Measurements from ENCODE around the gene OR6Q1. TPM values are rescaled to one million over a fixed set of nuclear protein-coding genes. Genes with fewer than 3 reads are reported as not detected.
"Not testable (repeated sequence)": the region's sequence is repeated elsewhere in the genome, so short reads cannot be mapped to it uniquely, and the experiment has no call there.

OR6Q1 gene
- not detected for total RNA-seq

DNA sequence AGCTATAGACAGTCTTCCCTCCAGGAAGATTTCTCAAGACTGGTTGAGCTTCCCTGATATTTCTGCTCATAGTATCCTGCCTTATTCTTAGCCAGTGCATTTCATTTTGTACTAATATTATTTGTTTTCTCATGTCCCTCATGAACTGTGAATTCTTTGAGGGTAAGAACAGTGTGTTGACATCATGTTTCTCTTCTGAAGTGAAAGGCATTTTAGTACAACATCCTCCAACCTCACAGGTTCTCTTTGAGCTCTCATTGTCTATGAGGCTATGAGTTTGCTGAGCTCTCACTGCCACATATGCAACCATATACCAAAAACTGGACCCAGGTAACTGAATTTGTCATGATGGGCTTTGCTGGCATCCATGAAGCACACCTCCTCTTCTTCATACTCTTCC lies at the start of gene OR6Q1:
Gene OR6Q1, plus strand, starts transcription at position 301 of the 400 bp plus-strand sequence. Its CDS starts 0 bp downstream, at position 301.
- Histone ChIP-seq H3K27ac (no peak within 1 kb of the TSS), H3K4me3 (no peak within 1 kb of the TSS), H3K27me3 (no peaks in the 10 kb centered on the region), H3K4me1 (no peaks in the 10 kb centered on the region), H3K9me3 (no peaks in the 10 kb centered on the region), H3K36me3 (no peaks in the 10 kb centered on the region), H3K9ac (ENCODE audit: low read depth in 2 of 2, low read length in 2 of 2) (no peak within 1 kb of the TSS)
- DNase-seq: no peak
- intact Hi-C loops (cut with DNase I): no loop called here
- TF ChIP-seq, protein P1, sequence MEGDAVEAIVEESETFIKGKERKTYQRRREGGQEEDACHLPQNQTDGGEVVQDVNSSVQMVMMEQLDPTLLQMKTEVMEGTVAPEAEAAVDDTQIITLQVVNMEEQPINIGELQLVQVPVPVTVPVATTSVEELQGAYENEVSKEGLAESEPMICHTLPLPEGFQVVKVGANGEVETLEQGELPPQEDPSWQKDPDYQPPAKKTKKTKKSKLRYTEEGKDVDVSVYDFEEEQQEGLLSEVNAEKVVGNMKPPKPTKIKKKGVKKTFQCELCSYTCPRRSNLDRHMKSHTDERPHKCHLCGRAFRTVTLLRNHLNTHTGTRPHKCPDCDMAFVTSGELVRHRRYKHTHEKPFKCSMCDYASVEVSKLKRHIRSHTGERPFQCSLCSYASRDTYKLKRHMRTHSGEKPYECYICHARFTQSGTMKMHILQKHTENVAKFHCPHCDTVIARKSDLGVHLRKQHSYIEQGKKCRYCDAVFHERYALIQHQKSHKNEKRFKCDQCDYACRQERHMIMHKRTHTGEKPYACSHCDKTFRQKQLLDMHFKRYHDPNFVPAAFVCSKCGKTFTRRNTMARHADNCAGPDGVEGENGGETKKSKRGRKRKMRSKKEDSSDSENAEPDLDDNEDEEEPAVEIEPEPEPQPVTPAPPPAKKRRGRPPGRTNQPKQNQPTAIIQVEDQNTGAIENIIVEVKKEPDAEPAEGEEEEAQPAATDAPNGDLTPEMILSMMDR (IDR thresholded peaks at IDR 0.05): no peak

DNA sequence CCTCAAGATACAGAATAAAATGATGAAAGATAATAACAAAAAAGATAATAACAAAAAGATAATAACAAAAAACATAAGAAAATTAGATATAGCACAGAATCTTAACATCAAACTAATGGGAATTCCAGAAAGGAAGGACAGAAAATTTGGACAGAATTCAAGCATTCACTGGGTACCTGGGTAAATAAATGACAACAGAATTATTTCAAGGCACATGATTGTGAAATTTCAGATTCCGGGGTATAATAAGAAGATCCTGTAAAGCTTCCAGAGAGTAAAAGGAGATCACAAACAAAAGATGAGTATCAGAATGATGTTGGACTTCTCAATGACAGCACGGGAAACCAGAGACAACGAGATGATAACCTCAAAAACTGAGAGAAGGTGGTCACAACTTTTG lies 49.2 kb upstream of the OR6Q1 start:
- Histone ChIP-seq H3K9ac (ENCODE audit: low read depth in 2 of 2, low read length in 2 of 2) (no peak overlapping the region), H3K27ac (no peak overlapping the region), H3K36me3 (no peaks in the 10 kb centered on the region), H3K27me3 (no peaks in the 10 kb centered on the region), H3K4me3 (no peak overlapping the region), H3K9me3 (no peaks in the 10 kb centered on the region), H3K4me1 (no peaks in the 10 kb centered on the region)
- intact Hi-C loops (cut with DNase I): no loop called here
- no peak for DNase-seq
- TF ChIP-seq, protein P1 (IDR thresholded peaks at IDR 0.05): no peak

GRCh38 chr11:57982776-57983175 lies 48.0 kb upstream of the OR6Q1 start:
- Histone ChIP-seq H3K4me3 (no peak overlapping the region), H3K4me1 (no peaks in the 10 kb centered on the region), H3K27ac (no peak overlapping the region), H3K9me3 (no peaks in the 10 kb centered on the region), H3K9ac (ENCODE audit: low read depth in 2 of 2, low read length in 2 of 2) (no peak overlapping the region), H3K27me3 (no peaks in the 10 kb centered on the region), H3K36me3 (no peaks in the 10 kb centered on the region)
- intact Hi-C loops (cut with DNase I): no loop called here
- TF ChIP-seq, protein P1 (IDR thresholded peaks at IDR 0.05): no peak
- DNase-seq: no peak

DNA sequence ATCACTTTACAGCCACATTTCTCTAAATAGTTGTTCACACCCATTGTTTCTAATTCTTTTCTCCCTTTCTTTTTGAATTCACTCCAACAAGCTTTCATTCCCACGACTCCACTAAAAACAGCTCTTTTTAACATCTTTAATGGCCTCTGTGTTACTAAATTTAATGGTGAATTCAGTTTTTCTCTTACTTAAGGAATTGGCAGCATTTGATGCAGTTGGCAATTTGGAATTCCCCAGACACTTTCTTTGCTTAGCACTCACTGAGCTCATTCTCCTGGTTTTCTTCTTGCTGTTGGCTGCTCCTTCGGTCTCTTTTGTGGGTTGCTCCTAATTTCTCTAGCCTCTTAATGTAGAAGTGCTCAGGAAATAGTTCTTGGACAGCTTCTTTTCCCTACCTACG lies 47.6 kb upstream of the OR6Q1 start:
- Histone ChIP-seq H3K9me3 (no peaks in the 10 kb centered on the region), H3K27ac (no peak overlapping the region), H3K27me3 (no peaks in the 10 kb centered on the region), H3K4me1 (no peaks in the 10 kb centered on the region), H3K36me3 (no peaks in the 10 kb centered on the region), H3K9ac (ENCODE audit: low read depth in 2 of 2, low read length in 2 of 2) (no peak overlapping the region), H3K4me3 (no peak overlapping the region)
- no peak for DNase-seq
- TF ChIP-seq, protein P1 (IDR thresholded peaks at IDR 0.05): no peak
- intact Hi-C loops (cut with DNase I): no loop called here

GRCh38 chr11:57999523-57999922 lies 31.2 kb upstream of the OR6Q1 start:
- H3K9me3 ChIP-seq; H3K36me3 ChIP-seq; H3K9ac ChIP-seq (ENCODE audit: low read depth in 2 of 2, low read length in 2 of 2); H3K4me1 ChIP-seq; H3K27me3 ChIP-seq; H3K27ac ChIP-seq; DNase-seq; intact Hi-C loops (cut with DNase I); H3K4me3 ChIP-seq: not testable (repeated sequence)

DNA sequence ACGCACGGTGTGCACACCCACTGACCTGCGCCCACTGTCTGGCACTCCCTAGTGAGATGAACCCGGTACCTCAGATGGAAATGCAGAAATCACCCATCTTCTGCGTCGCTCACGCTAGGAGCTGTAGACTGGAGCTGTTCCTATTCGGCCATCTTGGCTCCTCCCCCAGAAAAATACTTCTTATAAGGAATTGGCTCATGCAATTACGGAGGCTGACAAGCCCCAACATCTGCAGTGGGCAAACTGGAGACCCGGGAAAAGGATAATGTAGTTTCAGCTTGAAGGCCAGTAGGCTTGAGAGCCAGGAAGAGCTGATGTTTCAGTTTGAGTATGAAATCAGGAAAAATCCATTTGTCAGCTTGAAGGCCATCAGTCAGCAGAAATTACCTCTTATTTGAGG lies 30.7 kb upstream of the OR6Q1 start:
- H3K27me3 ChIP-seq; DNase-seq; H3K9ac ChIP-seq (ENCODE audit: low read depth in 2 of 2, low read length in 2 of 2); H3K4me1 ChIP-seq; H3K27ac ChIP-seq; intact Hi-C loops (cut with DNase I); H3K9me3 ChIP-seq; H3K36me3 ChIP-seq; H3K4me3 ChIP-seq: not testable (repeated sequence)

- no peak for DNase-seq
- TF ChIP-seq, protein P1 (IDR thresholded peaks at IDR 0.05): no peak
- H3K4me1 ChIP-seq: no peaks in the 10 kb centered on the region
These were observed 30.1 kb upstream of the OR6Q1 start for GRCh38 chr11:58000699-58001098.

More at GRCh38 chr11:58000699-58001098, 30.1 kb upstream of the OR6Q1 start:
- H3K27me3 ChIP-seq: no peaks in the 10 kb centered on the region
- H3K9me3 ChIP-seq: no peaks in the 10 kb centered on the region
- intact Hi-C loops (cut with DNase I): no loop called here
- H3K27ac ChIP-seq: no peak overlapping the region
- no peak overlapping the region for H3K9ac ChIP-seq (ENCODE audit: low read depth in 2 of 2, low read length in 2 of 2)
- no peaks in the 10 kb centered on the region for H3K36me3 ChIP-seq
- no peak overlapping the region for H3K4me3 ChIP-seq

Data from colonic mucosa (tissue), 4 donors.